Esophagus muscularis mucosa (tissue), 3 donors: ENCODE measurements around the gene CLTB.

Source experiments
- POLR2AphosphoS5 ChIP-seq, 2 donors: sonication (generic); formaldehyde crosslinking; IDR thresholded peaks; one replicate each; pipeline ENCODE4 v1.6.1; 2017; ENCODE audit warnings: antibody characterized with exemption in 2 of 2
- TF ChIP-seq, protein P1 (sequence below), 3 experiments: fragments of 200-600 bp in 2 of 3; fragments of 450-650 bp in 1 of 3; sonication (generic) in 2 of 3; IDR thresholded peaks; one replicate each; pipeline ENCODE4 v1.5.1; 2017 to 2019; ENCODE audit warnings: antibody characterized with exemption in 3 of 3, mild to moderate bottlenecking in 2 of 3, moderate library complexity in 1 of 3

DNA sequence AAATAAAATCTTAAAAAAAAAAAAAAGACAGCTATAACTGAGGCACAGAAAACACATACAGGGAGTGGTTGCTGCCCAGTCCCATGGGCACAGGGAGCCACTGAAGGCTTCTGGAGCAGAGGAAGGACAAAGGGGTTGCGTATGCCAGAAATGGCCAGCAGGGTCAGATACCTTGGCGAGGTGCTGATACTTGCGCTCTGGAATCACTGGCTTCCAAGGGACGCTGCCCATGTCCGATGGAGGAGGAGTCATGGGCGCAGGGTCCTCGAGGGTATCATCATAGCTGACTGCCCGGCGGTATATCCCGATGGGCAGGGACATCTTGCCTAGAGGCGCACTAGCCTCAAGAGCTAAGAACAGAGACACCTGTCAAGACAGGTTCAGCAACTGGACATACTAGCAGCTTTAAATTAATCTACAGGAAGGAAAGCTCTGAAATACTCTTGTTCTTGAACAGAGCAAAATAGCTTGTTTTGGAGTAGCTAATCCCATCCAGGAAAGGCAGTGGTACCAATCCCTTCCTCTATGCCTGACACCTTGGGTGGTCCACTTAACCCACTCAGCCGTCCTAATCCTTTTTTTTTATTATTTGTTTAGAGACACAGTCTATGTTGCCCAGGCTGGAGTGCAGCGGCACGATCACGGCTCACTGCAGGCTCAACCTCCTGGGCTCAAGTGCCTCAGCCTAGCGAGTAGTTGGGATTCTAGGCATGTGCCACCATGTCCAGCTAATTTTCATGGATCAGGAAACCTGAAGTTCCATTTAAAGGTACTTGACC, 60.8 kb downstream of the CLTB start:
- TF ChIP-seq, protein P1, sequence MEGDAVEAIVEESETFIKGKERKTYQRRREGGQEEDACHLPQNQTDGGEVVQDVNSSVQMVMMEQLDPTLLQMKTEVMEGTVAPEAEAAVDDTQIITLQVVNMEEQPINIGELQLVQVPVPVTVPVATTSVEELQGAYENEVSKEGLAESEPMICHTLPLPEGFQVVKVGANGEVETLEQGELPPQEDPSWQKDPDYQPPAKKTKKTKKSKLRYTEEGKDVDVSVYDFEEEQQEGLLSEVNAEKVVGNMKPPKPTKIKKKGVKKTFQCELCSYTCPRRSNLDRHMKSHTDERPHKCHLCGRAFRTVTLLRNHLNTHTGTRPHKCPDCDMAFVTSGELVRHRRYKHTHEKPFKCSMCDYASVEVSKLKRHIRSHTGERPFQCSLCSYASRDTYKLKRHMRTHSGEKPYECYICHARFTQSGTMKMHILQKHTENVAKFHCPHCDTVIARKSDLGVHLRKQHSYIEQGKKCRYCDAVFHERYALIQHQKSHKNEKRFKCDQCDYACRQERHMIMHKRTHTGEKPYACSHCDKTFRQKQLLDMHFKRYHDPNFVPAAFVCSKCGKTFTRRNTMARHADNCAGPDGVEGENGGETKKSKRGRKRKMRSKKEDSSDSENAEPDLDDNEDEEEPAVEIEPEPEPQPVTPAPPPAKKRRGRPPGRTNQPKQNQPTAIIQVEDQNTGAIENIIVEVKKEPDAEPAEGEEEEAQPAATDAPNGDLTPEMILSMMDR (IDR thresholded peaks at IDR 0.05): no peak
- no peak for TF ChIP-seq POLR2AphosphoS5 (IDR thresholded peaks at IDR 0.05)
